ENCODE results near the gene GOLGA8B.
"Not testable (repeated sequence)": the region's sequence is repeated elsewhere in the genome, so short reads cannot be mapped to it uniquely, and the experiment has no call there.

The GOLGA8B gene

GRCh38 chr15:34600923-34601322, 17.5 kb upstream of the GOLGA8B start:
- DNase-seq (ENCODE audit: extremely low spot score, insufficient read length, low read depth) (no peak), FAIRE-seq (no peak)

GRCh38 chr15:34598799-34599585, 15.5 kb upstream of the GOLGA8B start:
- FAIRE-seq (no peak), DNase-seq (ENCODE audit: extremely low spot score, insufficient read length, low read depth) (no peak)

GRCh38 chr15:34597316-34597715, 13.9 kb upstream of the GOLGA8B start:
- DNase-seq (ENCODE audit: extremely low spot score, insufficient read length, low read depth) (no peak), FAIRE-seq (no peak)

GRCh38 chr15:34594361-34594760, 10.9 kb upstream of the GOLGA8B start:
- FAIRE-seq, result no peak
- no peak for DNase-seq (ENCODE audit: extremely low spot score, insufficient read length, low read depth)

- no peak for DNase-seq (ENCODE audit: extremely low spot score, insufficient read length, low read depth)
- FAIRE-seq, result no peak
Observed at GRCh38 chr15:34591306-34591705, 7.9 kb upstream of the GOLGA8B start.

GRCh38 chr15:34588046-34588674, 4.7 kb upstream of the GOLGA8B start:
- no peak for DNase-seq (ENCODE audit: extremely low spot score, insufficient read length, low read depth)
- peak; percentile 82 for FAIRE-seq

GRCh38 chr15:34585966-34586365, 2.5 kb upstream of the GOLGA8B start:
- not testable (repeated sequence) for FAIRE-seq; DNase-seq (ENCODE audit: extremely low spot score, insufficient read length, low read depth)

GRCh38 chr15:34584996-34585395, 1.5 kb upstream of the GOLGA8B start:
- FAIRE-seq (no peak), DNase-seq (ENCODE audit: extremely low spot score, insufficient read length, low read depth) (no peak)

GRCh38 chr15:34584330-34584668, 848 bp upstream of the GOLGA8B start:
- DNase-seq (ENCODE audit: extremely low spot score, insufficient read length, low read depth) (no peak), FAIRE-seq (no peak)

GRCh38 chr15:34582461-34583371, 735 bp downstream of the GOLGA8B start:
- no peak for DNase-seq (ENCODE audit: extremely low spot score, insufficient read length, low read depth)
- peak; percentile 70 for FAIRE-seq

GRCh38 chr15:34581687-34582460, 1.6 kb downstream of the GOLGA8B start:
- not testable (repeated sequence) for FAIRE-seq; DNase-seq (ENCODE audit: extremely low spot score, insufficient read length, low read depth)

- FAIRE-seq, result no peak
Observed at GRCh38 chr15:34581043-34581365, 2.4 kb downstream of the GOLGA8B start.

GRCh38 chr15:34580251-34581042, 3.0 kb downstream of the GOLGA8B start:
- DNase-seq (ENCODE audit: extremely low spot score, insufficient read length, low read depth); FAIRE-seq: not testable (repeated sequence)

More at GRCh38 chr15:34581043-34581365, 2.4 kb downstream of the GOLGA8B start:
- DNase-seq (ENCODE audit: extremely low spot score, insufficient read length, low read depth), result no peak

GRCh38 chr15:34578283-34578674, 5.2 kb downstream of the GOLGA8B start:
- DNase-seq (ENCODE audit: extremely low spot score, insufficient read length, low read depth) (no peak), FAIRE-seq (no peak)

GRCh38 chr15:34577658-34578282, 5.7 kb downstream of the GOLGA8B start:
- DNase-seq (ENCODE audit: extremely low spot score, insufficient read length, low read depth); FAIRE-seq: not testable (repeated sequence)

GRCh38 chr15:34575035-34575434, 8.4 kb downstream of the GOLGA8B start:
- DNase-seq (ENCODE audit: extremely low spot score, insufficient read length, low read depth); FAIRE-seq: not testable (repeated sequence)

- DNase-seq (ENCODE audit: extremely low spot score, insufficient read length, low read depth); FAIRE-seq: not testable (repeated sequence)
Observed at GRCh38 chr15:34572921-34573320, 10.5 kb downstream of the GOLGA8B start.

GRCh38 chr15:34572019-34572641, 11.3 kb downstream of the GOLGA8B start:
- DNase-seq (ENCODE audit: extremely low spot score, insufficient read length, low read depth); FAIRE-seq: not testable (repeated sequence)
